Measurements from ENCODE around the gene KLF7. TPM values are rescaled to one million over a fixed set of nuclear protein-coding genes. Genes with fewer than 3 reads are reported as not detected.

The KLF7 gene
- total RNA-seq, 1 experiment from 2014 or later: 5.6 TPM

GRCh38 chr2:207066166-207066565 lies 99.6 kb downstream of the KLF7 start:
- no peak overlapping the region for H3K27ac ChIP-seq (ENCODE audit: low read length)
- H3K36me3 ChIP-seq (ENCODE audit: low read depth, low read length): no peaks in the 10 kb centered on the region
- DNase-seq (no peak), ATAC-seq (no peak)
- H3F3A ChIP-seq (ENCODE audit: low read length, unreplicated experiment): no peaks in the 10 kb centered on the region
- H3K9ac ChIP-seq (ENCODE audit: low read length): no peak overlapping the region
- H2AFZ ChIP-seq (ENCODE audit: low read length): no peak overlapping the region
- CTCF ChIA-PET: no interaction called here
- H3K9me2 ChIP-seq (replicated peaks; ENCODE audit: low read length): no peaks in the 10 kb centered on the region
- H4K20me1 ChIP-seq (ENCODE audit: low read length): no peaks in the 10 kb centered on the region
- no peaks in the 10 kb centered on the region for H3K79me2 ChIP-seq (ENCODE audit: low read length)
- TF ChIP-seq CTCF (conservative IDR thresholded peaks at IDR 0.05; ENCODE audit: low read depth, low read length): no peak
- TF ChIP-seq EZH2phosphoT487 (IDR thresholded peaks at IDR 0.05; ENCODE audit: borderline replicate concordance, low read length): no peak
- TF ChIP-seq EZH2 (IDR thresholded peaks at IDR 0.05; ENCODE audit: low read length, unreplicated experiment): no peak
- H3K4me1 ChIP-seq (ENCODE audit: insufficient read depth, low read length): no peaks in the 10 kb centered on the region
- H3K4me2 ChIP-seq (ENCODE audit: low read length): no peak overlapping the region
- no peak overlapping the region for H3K4me3 ChIP-seq (ENCODE audit: low read length)
- POLR2A ChIA-PET (ENCODE audit: unreplicated experiment): no interaction called here
- BruUV-seq (replicated peaks): no TSS peak
- H3K9me3 ChIP-seq (ENCODE audit: low read length): no peaks in the 10 kb centered on the region
- intact Hi-C loops (cut with micrococcal nuclease): no loop called here
- no peaks in the 10 kb centered on the region for H3K27me3 ChIP-seq (ENCODE audit: low read length)

GRCh38 chr2:207064128-207064690 lies 101.5 kb downstream of the KLF7 start:
- DNase-seq (no peak), ATAC-seq (no peak)
- no peak overlapping the region for H3K27ac ChIP-seq (ENCODE audit: low read length)
- POLR2A ChIA-PET (ENCODE audit: unreplicated experiment): no interaction called here
- H3K27me3 ChIP-seq (ENCODE audit: low read length): no peaks in the 10 kb centered on the region
- H3K9ac ChIP-seq (ENCODE audit: low read length): no peak overlapping the region
- no TSS peak for BruUV-seq (replicated peaks)
- no peak overlapping the region for H2AFZ ChIP-seq (ENCODE audit: low read length)
- H3K9me2 ChIP-seq (replicated peaks; ENCODE audit: low read length): no peaks in the 10 kb centered on the region
- H3F3A ChIP-seq (ENCODE audit: low read length, unreplicated experiment): no peaks in the 10 kb centered on the region
- H3K79me2 ChIP-seq (ENCODE audit: low read length): no peaks in the 10 kb centered on the region
- TF ChIP-seq EZH2phosphoT487 (IDR thresholded peaks at IDR 0.05; ENCODE audit: borderline replicate concordance, low read length) (no peak), CTCF (conservative IDR thresholded peaks at IDR 0.05; ENCODE audit: low read depth, low read length) (no peak), EZH2 (IDR thresholded peaks at IDR 0.05; ENCODE audit: low read length, unreplicated experiment) (no peak)
- H3K36me3 ChIP-seq (ENCODE audit: low read depth, low read length): no peaks in the 10 kb centered on the region
- H3K4me3 ChIP-seq (ENCODE audit: low read length): no peak overlapping the region
- no peak overlapping the region for H3K4me2 ChIP-seq (ENCODE audit: low read length)
- intact Hi-C loops (cut with micrococcal nuclease): no loop called here
- H3K4me1 ChIP-seq (ENCODE audit: insufficient read depth, low read length): no peaks in the 10 kb centered on the region
- no peaks in the 10 kb centered on the region for H4K20me1 ChIP-seq (ENCODE audit: low read length)
- H3K9me3 ChIP-seq (ENCODE audit: low read length): no peaks in the 10 kb centered on the region
- CTCF ChIA-PET: no interaction called here

GRCh38 chr2:207061181-207061580 lies 104.6 kb downstream of the KLF7 start:
- ATAC-seq: no peak
- CTCF ChIA-PET: no interaction called here
- Histone ChIP-seq H3K36me3 (ENCODE audit: low read depth, low read length) (no peaks in the 10 kb centered on the region), H3K4me3 (ENCODE audit: low read length) (no peak overlapping the region), H3F3A (ENCODE audit: low read length, unreplicated experiment) (no peaks in the 10 kb centered on the region), H4K20me1 (ENCODE audit: low read length) (no peaks in the 10 kb centered on the region), H3K9ac (ENCODE audit: low read length) (no peak overlapping the region), H3K9me3 (ENCODE audit: low read length) (no peaks in the 10 kb centered on the region), H3K27ac (ENCODE audit: low read length) (no peak overlapping the region), H3K27me3 (ENCODE audit: low read length) (no peaks in the 10 kb centered on the region), H3K79me2 (ENCODE audit: low read length) (no peaks in the 10 kb centered on the region), H2AFZ (ENCODE audit: low read length) (no peak overlapping the region), H3K4me1 (ENCODE audit: insufficient read depth, low read length) (no peaks in the 10 kb centered on the region), H3K9me2 (replicated peaks; ENCODE audit: low read length) (no peaks in the 10 kb centered on the region), H3K4me2 (ENCODE audit: low read length) (no peak overlapping the region)
- TF ChIP-seq EZH2phosphoT487 (IDR thresholded peaks at IDR 0.05; ENCODE audit: borderline replicate concordance, low read length) (no peak), EZH2 (IDR thresholded peaks at IDR 0.05; ENCODE audit: low read length, unreplicated experiment) (no peak), CTCF (conservative IDR thresholded peaks at IDR 0.05; ENCODE audit: low read depth, low read length) (no peak)
- intact Hi-C loops (cut with micrococcal nuclease): no loop called here
- DNase-seq: no peak
- no TSS peak for BruUV-seq (replicated peaks)
- POLR2A ChIA-PET (ENCODE audit: unreplicated experiment): no interaction called here

Measured in PC-3 (cell line).